Neural cell (in vitro differentiated cells): ENCODE data around the gene DDX56. TPM values are rescaled to one million over a fixed set of nuclear protein-coding genes. Genes with fewer than 3 reads are reported as not detected.

Source experiments
- H2AFZ ChIP-seq: fragments of 200-600, 300-800 bp; sonication (generic), shearing (Covaris generic); 2 replicates; pipeline ENCODE4 v1.6.0; 2014; ENCODE audit warnings: low read depth, mild to moderate bottlenecking, antibody characterized with exemption, low read length, moderate library complexity
- H3F3A ChIP-seq: fragments of 200-600 bp; shearing (Covaris generic); 2 replicates; pipeline ENCODE4 v1.6.1; 2016; ENCODE audit warnings: mild to moderate bottlenecking, moderate library complexity, mixed read lengths, antibody characterized with exemption, low read length; ENCODE audit not compliant: insufficient read depth, poor library complexity, severe bottlenecking
- H3K27ac ChIP-seq: fragments of 200-600, 300-800 bp; sonication (generic), shearing (Covaris generic); 2 replicates; pipeline ENCODE4 v1.5.1; 2014; ENCODE audit warnings: mild to moderate bottlenecking, low read length, moderate library complexity
- H3K27me3 ChIP-seq: fragments of 300-800, 200-600 bp; sonication (generic), shearing (Covaris generic); 2 replicates; pipeline ENCODE4 v1.6.0; 2014; ENCODE audit warnings: mild to moderate bottlenecking, low read depth, low read length, moderate library complexity; ENCODE audit not compliant: insufficient read depth
- H3K36me3 ChIP-seq: fragments of 300-800, 200-600 bp; sonication (generic), shearing (Covaris generic); 2 replicates; pipeline ENCODE4 v1.5.1; 2014; ENCODE audit warnings: mild to moderate bottlenecking, antibody characterized with exemption, low read length, moderate library complexity; ENCODE audit not compliant: insufficient read depth
- H3K4me2 ChIP-seq: fragments of 300-800, 200-600 bp; sonication (generic), shearing (Covaris generic); 2 replicates; pipeline ENCODE4 v1.6.0; 2014; ENCODE audit warnings: mild to moderate bottlenecking, low read length
- H3K4me3 ChIP-seq: fragments of 300-800, 200-600 bp; sonication (generic), shearing (Covaris generic); 2 replicates; pipeline ENCODE4 v1.5.1; 2014; ENCODE audit warnings: mild to moderate bottlenecking, low read length, moderate library complexity
- H3K79me2 ChIP-seq: fragments of 200-600 bp; shearing (Covaris generic); replicated peaks from 2 replicates; pipeline ENCODE4 v1.6.0; 2014; ENCODE audit warnings: mild to moderate bottlenecking, low read length, moderate library complexity; ENCODE audit not compliant: insufficient read depth
- H3K9ac ChIP-seq: fragments of 300-800, 200-600 bp; sonication (generic), shearing (Covaris generic); 2 replicates; pipeline ENCODE4 v1.6.1; 2016; ENCODE audit warnings: mild to moderate bottlenecking, low read length, mixed read lengths
- H3K9me2 ChIP-seq: fragments of 200-600 bp; shearing (Covaris generic); 2 replicates; pipeline ENCODE4 v1.6.1; 2016; ENCODE audit warnings: mild to moderate bottlenecking, low read length, mixed read lengths; ENCODE audit not compliant: insufficient read depth
- H3K9me3 ChIP-seq: fragments of 200-600, 300-800 bp; sonication (generic), shearing (Covaris generic); 2 replicates; pipeline ENCODE4 v1.6.1; 2016; ENCODE audit warnings: mild to moderate bottlenecking, mixed run types, low read length, moderate library complexity, mixed read lengths
- H4K20me1 ChIP-seq: fragments of 200-600 bp; shearing (Covaris generic); 2 replicates; pipeline ENCODE4 v1.6.1; 2016; ENCODE audit warnings: mild to moderate bottlenecking, mixed run types; ENCODE audit not compliant: insufficient read depth
- EP300 ChIP-seq: fragments of 450-650 bp; conservative IDR thresholded peaks from 2 replicates; pipeline ENCODE4 v1.6.1; 2014; ENCODE audit warnings: antibody characterized with exemption, mild to moderate bottlenecking, moderate library complexity; ENCODE audit not compliant: poor library complexity, severe bottlenecking
- EZH2 ChIP-seq: fragments of 200-600, 300-800 bp; shearing (Covaris generic), sonication (generic); IDR thresholded peaks from 2 replicates; pipeline ENCODE4 v1.6.1; 2014; ENCODE audit warnings: antibody characterized with exemption, low read length, borderline replicate concordance, mild to moderate bottlenecking; ENCODE audit not compliant: insufficient read depth, poor library complexity, severe bottlenecking
- MXI1 ChIP-seq: fragments of 450-650 bp; conservative IDR thresholded peaks from 2 replicates; pipeline ENCODE4 v1.6.1; 2014; ENCODE audit warnings: antibody characterized with exemption, mild to moderate bottlenecking; ENCODE audit not compliant: poor library complexity, severe bottlenecking
- POLR2AphosphoS5 ChIP-seq: IDR thresholded peaks from 2 replicates; pipeline ENCODE4 v1.6.1; 2012
- RAD21 ChIP-seq: fragments of 450-650 bp; conservative IDR thresholded peaks from 2 replicates; pipeline ENCODE4 v1.6.1; 2014; ENCODE audit warnings: antibody characterized with exemption, mild to moderate bottlenecking, moderate library complexity
- SMC3 ChIP-seq: fragments of 450-650 bp; conservative IDR thresholded peaks from 2 replicates; pipeline ENCODE4 v1.6.1; 2014; ENCODE audit warnings: antibody characterized with exemption, mild to moderate bottlenecking, moderate library complexity; ENCODE audit not compliant: poor library complexity
- TAF1 ChIP-seq: IDR thresholded peaks from 2 replicates; pipeline ENCODE4 v1.6.1; 2012; ENCODE audit warnings: low read depth
- polyA plus RNA-seq: library from polyadenylated mRNA; depleted of rRNA; stranded (reverse); fragments of >200 nt; gene quantifications from 2 replicates; pipeline ENCODE4 v1.2.3, GENCODE V29; 2014
- TF ChIP-seq, protein P1 (sequence below): fragments of 450-650 bp; IDR thresholded peaks from 2 replicates; pipeline ENCODE4 v1.5.1; 2014; ENCODE audit warnings: antibody characterized with exemption, mild to moderate bottlenecking, moderate library complexity; ENCODE audit not compliant: poor library complexity, severe bottlenecking
- TF ChIP-seq, protein P2 (sequence below): IDR thresholded peaks from 2 replicates; pipeline ENCODE4 v1.6.1; 2012; ENCODE audit warnings: borderline replicate concordance

The DDX56 gene
- polyA plus RNA-seq, 1 donor from 2014 or later, result 80.6 TPM

DNA sequence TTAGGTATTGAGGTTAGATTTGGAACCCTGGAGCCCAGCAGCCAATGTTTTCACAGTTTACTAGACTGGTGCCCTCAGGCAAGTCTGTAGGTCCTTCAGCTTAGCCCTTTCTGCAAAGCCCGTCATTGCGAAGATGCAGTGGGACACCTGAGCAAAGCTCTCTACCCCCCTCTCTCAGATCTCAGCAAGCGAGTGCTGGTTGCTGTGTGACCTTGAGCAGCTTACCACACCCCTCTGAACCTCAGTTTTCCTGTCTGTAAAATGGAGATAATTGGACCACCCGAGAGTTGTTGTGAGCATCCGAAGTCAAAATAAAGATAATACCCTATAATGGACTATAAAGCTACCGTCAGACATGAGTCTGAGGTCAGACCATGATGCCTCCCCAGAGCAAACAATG is 36.3 kb downstream of the DDX56 start:
- no peak for TF ChIP-seq EP300
- no peak for TF ChIP-seq MXI1
- TF ChIP-seq, protein P1, sequence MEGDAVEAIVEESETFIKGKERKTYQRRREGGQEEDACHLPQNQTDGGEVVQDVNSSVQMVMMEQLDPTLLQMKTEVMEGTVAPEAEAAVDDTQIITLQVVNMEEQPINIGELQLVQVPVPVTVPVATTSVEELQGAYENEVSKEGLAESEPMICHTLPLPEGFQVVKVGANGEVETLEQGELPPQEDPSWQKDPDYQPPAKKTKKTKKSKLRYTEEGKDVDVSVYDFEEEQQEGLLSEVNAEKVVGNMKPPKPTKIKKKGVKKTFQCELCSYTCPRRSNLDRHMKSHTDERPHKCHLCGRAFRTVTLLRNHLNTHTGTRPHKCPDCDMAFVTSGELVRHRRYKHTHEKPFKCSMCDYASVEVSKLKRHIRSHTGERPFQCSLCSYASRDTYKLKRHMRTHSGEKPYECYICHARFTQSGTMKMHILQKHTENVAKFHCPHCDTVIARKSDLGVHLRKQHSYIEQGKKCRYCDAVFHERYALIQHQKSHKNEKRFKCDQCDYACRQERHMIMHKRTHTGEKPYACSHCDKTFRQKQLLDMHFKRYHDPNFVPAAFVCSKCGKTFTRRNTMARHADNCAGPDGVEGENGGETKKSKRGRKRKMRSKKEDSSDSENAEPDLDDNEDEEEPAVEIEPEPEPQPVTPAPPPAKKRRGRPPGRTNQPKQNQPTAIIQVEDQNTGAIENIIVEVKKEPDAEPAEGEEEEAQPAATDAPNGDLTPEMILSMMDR, result no peak
- TF ChIP-seq, protein P2, sequence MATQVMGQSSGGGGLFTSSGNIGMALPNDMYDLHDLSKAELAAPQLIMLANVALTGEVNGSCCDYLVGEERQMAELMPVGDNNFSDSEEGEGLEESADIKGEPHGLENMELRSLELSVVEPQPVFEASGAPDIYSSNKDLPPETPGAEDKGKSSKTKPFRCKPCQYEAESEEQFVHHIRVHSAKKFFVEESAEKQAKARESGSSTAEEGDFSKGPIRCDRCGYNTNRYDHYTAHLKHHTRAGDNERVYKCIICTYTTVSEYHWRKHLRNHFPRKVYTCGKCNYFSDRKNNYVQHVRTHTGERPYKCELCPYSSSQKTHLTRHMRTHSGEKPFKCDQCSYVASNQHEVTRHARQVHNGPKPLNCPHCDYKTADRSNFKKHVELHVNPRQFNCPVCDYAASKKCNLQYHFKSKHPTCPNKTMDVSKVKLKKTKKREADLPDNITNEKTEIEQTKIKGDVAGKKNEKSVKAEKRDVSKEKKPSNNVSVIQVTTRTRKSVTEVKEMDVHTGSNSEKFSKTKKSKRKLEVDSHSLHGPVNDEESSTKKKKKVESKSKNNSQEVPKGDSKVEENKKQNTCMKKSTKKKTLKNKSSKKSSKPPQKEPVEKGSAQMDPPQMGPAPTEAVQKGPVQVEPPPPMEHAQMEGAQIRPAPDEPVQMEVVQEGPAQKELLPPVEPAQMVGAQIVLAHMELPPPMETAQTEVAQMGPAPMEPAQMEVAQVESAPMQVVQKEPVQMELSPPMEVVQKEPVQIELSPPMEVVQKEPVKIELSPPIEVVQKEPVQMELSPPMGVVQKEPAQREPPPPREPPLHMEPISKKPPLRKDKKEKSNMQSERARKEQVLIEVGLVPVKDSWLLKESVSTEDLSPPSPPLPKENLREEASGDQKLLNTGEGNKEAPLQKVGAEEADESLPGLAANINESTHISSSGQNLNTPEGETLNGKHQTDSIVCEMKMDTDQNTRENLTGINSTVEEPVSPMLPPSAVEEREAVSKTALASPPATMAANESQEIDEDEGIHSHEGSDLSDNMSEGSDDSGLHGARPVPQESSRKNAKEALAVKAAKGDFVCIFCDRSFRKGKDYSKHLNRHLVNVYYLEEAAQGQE, result no peak
- TF ChIP-seq TAF1, result no peak
- TF ChIP-seq SMC3, result no peak
- no peak for TF ChIP-seq RAD21
- no peak for TF ChIP-seq POLR2AphosphoS5
- TF ChIP-seq EZH2, result no peak
- Histone ChIP-seq H4K20me1 (no peaks in the 10 kb centered on the region), H3K9ac (no peak overlapping the region), H3K9me2 (no peaks in the 10 kb centered on the region), H3K36me3 (no peaks in the 10 kb centered on the region), H3K27me3 (no peaks in the 10 kb centered on the region), H3K79me2 (no peaks in the 10 kb centered on the region), H3K9me3 (no peaks in the 10 kb centered on the region), H3F3A (no peaks in the 10 kb centered on the region), H3K4me3 (no peak overlapping the region), H2AFZ (no peak overlapping the region), H3K4me2 (no peak overlapping the region), H3K27ac (no peak overlapping the region)

DNA sequence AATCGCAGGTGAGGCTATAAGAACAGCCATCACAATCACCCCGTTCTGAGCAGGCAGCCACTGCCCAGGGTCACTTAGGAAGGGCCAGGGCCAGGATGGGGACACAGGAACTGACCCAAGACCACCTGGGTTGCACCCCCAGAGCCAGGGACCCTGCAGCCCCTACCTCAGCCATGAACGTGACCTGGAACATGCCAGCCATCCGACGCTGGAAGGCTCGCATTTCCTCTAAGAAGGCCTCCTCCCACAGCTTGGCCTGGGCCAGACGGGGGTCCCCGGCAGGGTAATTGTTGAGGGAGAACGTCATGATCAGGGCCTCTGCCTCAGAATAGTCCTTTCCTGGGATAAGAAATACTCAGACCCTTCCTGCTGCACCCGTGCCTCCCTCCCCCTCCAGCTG is 37.6 kb downstream of the DDX56 start:
- H4K20me1 ChIP-seq, result no peaks in the 10 kb centered on the region
- no peaks in the 10 kb centered on the region for H3K9me2 ChIP-seq
- no peaks in the 10 kb centered on the region for H3F3A ChIP-seq
- H3K9me3 ChIP-seq, result no peaks in the 10 kb centered on the region
- no peak overlapping the region for H3K4me3 ChIP-seq
- H2AFZ ChIP-seq, result no peak overlapping the region
- TF ChIP-seq, protein P2, result no peak
- no peaks in the 10 kb centered on the region for H3K79me2 ChIP-seq
- H3K27ac ChIP-seq, result no peak overlapping the region
- H3K27me3 ChIP-seq, result no peaks in the 10 kb centered on the region
- H3K4me2 ChIP-seq, result no peak overlapping the region
- H3K9ac ChIP-seq, result no peak overlapping the region
- no peaks in the 10 kb centered on the region for H3K36me3 ChIP-seq
